ENCODE results near the gene CCDC88C. TPM values are rescaled to one million over a fixed set of nuclear protein-coding genes. Genes with fewer than 3 reads are reported as not detected.

Gene CCDC88C
- total RNA-seq, 1 donor from 2014 or later = 78.5 TPM

- DNase-seq (ENCODE audit: low spot score) = no peak
Measured at GRCh38 chr14:91380610-91381371, 36.8 kb downstream of the CCDC88C start.

GRCh38 chr14:91380123-91380522, 37.5 kb downstream of the CCDC88C start:
- no peak for DNase-seq (ENCODE audit: low spot score)

GRCh38 chr14:91379579-91379932, 38.1 kb downstream of the CCDC88C start:
- no peak for DNase-seq (ENCODE audit: low spot score)

- no peak for DNase-seq (ENCODE audit: low spot score)
Measured at GRCh38 chr14:91378930-91379578, 38.6 kb downstream of the CCDC88C start.

GRCh38 chr14:91377700-91378652, 39.6 kb downstream of the CCDC88C start:
- no peak for DNase-seq (ENCODE audit: low spot score)

- no peak for DNase-seq (ENCODE audit: low spot score)
Measured at GRCh38 chr14:91376547-91377477, 40.8 kb downstream of the CCDC88C start.

- DNase-seq (ENCODE audit: low spot score) = no peak
Measured at GRCh38 chr14:91375720-91376452, 41.7 kb downstream of the CCDC88C start.

- no peak for DNase-seq (ENCODE audit: low spot score)
Measured at GRCh38 chr14:91374879-91375702, 42.5 kb downstream of the CCDC88C start.

GRCh38 chr14:91374287-91374878, 43.2 kb downstream of the CCDC88C start:
- no peak for DNase-seq (ENCODE audit: low spot score)

GRCh38 chr14:91373591-91374254, 43.9 kb downstream of the CCDC88C start:
- no peak for DNase-seq (ENCODE audit: low spot score)

- DNase-seq (ENCODE audit: low spot score) = no peak
Measured at GRCh38 chr14:91372671-91373495, 44.7 kb downstream of the CCDC88C start.

- no peak for DNase-seq (ENCODE audit: low spot score)
Measured at GRCh38 chr14:91371990-91372375, 45.6 kb downstream of the CCDC88C start.

- no peak for DNase-seq (ENCODE audit: low spot score)
Measured at GRCh38 chr14:91371011-91371989, 46.3 kb downstream of the CCDC88C start.

- no peak for DNase-seq (ENCODE audit: low spot score)
Measured at GRCh38 chr14:91369628-91370445, 47.8 kb downstream of the CCDC88C start.

- no peak for DNase-seq (ENCODE audit: low spot score)
Measured at GRCh38 chr14:91368776-91369416, 48.7 kb downstream of the CCDC88C start.
